GM12801 (cell line): Measurements from ENCODE around the gene EML1.

Experiments
- TF ChIP-seq, protein P1 (sequence below): IDR thresholded peaks from one replicate; pipeline ENCODE4 v1.5.1; 2011; ENCODE audit warnings: control low read depth; ENCODE audit not compliant: insufficient read length; ENCODE audit errors: extremely low read depth

EML1 gene

DNA sequence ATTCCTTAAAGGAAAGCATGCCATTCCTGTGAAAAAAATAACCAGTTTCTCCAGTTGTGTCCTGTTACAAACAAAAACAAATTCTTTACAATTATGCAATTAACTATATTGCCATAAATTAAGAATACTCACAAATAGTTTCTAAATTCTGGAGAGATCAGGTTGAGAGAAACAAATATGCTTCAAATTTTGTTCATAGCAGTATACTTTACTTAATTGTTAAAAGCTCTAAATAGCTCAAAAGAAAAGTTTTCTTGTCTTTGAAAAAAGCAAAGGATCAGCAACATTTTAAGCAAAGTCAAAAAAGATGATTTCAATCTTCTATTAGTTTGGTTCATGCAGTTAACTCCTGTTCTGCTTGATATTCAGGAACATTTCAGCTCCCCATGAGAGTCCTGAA, 109.7 kb downstream of the EML1 start:
- TF ChIP-seq, protein P1, sequence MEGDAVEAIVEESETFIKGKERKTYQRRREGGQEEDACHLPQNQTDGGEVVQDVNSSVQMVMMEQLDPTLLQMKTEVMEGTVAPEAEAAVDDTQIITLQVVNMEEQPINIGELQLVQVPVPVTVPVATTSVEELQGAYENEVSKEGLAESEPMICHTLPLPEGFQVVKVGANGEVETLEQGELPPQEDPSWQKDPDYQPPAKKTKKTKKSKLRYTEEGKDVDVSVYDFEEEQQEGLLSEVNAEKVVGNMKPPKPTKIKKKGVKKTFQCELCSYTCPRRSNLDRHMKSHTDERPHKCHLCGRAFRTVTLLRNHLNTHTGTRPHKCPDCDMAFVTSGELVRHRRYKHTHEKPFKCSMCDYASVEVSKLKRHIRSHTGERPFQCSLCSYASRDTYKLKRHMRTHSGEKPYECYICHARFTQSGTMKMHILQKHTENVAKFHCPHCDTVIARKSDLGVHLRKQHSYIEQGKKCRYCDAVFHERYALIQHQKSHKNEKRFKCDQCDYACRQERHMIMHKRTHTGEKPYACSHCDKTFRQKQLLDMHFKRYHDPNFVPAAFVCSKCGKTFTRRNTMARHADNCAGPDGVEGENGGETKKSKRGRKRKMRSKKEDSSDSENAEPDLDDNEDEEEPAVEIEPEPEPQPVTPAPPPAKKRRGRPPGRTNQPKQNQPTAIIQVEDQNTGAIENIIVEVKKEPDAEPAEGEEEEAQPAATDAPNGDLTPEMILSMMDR: no peak

DNA sequence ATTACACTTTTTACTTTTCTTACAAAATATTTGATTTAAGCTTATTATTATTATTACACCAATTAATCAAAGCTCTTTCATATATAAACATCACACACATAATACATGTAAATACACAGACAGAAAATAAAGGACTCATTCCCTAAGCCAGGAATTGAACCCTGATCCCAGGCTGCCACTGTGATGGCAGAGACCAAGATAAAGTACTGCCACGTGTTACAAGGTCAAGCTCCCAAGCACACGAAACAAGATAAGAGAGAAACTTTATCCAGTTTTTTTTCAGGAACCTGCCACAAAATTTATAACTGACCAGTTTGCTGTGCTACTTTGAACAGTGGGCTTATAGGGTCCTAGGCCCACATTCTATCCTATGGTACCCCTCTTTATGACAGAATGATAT, 111.3 kb downstream of the EML1 start:
- TF ChIP-seq, protein P1: no peak

DNA sequence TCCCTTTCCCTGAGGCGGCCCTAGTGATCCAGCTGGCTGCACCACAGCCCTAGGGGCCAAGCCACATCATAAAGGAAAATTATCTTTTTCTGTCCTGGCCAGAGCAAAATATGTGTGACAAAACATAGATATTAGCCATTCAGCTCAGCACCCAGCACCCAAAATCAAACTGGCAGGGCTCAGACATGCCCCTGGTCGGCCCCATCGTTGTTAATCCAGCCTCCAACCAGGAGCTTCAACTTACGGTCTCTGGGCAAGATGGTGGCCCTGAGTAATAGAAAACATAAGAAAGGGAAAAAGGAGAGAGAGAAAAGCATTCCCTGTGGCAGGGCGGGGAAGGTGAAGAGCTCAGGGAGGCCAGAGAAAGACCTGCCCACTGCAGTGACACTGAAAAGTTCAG, 111.9 kb downstream of the EML1 start:
- TF ChIP-seq, protein P1: no peak

DNA sequence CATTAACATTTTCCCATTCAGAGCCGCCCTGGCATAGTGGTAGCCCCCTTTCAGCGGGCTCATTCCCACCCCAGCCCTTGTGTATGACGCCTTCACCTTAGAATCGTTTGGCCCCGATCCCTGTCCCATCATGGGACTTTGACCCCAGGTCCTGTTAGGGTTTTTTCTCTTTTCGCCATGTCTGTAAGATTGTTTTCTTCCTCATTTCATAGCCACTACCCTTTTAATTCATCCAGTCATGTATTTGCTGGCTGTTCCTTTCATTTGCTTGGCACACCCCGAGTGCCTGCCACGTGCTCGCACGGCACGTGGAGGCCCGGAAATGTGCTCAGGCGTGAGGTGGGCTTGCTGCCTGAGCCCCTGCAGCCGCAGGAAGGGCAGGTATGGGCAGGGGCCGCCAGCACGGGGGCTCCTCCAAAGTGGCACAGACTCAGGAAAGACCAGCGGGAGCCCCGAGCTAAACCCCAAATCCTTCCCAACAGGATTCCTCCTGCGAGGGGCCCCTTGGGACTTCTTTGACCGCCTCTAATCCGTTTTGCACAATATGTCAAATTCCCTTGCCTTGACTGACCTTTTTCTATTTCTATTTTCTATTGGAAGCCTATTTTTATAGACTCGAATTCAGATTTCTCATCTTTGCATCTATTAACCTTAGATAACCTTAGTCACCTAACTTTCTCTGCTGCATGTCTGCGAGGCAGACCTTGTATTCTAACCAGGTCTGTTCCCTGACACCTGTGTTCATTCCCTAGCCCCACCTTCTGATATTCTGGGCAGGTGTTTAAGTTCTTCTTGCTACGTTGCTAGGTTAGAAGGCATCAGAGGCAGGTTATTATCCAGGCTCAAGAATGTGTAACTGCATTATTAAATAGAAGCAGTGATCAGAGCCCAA, 114.8 kb downstream of the EML1 start:
- TF ChIP-seq, protein P1: no peak

DNA sequence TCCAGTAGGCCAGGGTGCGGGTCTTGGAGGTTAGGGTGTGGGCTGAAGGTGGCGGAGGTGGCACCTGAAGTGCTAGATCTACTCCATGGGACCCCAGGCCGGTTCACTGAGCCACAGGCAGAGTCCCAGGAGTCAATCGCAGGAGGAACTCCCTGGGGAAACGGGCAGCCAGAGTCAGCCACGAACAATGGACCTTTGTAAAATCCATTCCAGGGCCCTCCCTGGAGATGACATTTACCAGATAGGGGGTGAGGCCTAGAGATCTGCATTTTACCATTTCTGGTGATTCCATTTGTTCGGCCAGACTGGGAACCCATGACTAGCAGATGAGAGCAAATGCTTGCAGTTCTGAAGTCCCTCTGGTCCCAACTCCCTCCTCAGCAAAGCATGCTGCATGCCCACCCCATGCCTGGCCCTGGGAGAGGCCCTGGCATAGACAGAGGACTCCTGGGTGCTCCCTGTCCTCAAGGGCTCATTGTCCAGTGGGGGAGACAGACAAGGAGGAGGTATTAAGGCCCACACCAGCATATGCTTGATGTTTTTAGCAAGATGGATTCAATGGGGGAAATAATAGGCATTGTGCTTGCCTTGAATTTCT, 115.5 kb downstream of the EML1 start:
- TF ChIP-seq, protein P1: no peak

DNA sequence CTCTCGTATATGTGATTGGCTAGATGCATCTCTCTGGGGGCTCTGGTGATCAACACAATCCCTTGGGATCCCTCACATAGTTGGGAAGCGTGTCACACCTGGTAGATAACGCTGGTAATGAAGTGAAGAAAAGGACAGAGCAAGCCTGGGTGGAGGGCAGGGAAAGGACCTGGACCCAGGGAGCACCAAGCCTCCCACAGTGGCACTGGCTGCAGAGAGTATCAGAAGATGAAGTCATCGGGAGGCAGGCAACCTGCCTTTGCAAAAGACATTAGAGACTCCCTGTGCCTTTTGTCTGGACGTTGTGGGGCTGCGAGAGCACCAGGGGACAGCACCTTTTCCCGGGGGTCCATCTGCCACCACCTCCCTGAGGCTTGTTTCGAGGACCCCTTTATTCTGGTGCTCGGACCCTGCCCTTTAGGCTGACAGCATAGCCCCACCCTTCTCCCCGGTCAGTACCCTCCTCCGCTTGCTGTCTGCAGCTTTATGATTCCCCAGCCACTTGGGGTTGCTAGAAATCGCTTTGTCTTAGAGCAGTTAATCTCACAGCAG, 116.4 kb downstream of the EML1 start:
- TF ChIP-seq, protein P1: no peak
